Stomach (tissue), 9 donors: ENCODE measurements around the gene NDFIP2. TPM values are rescaled to one million over a fixed set of nuclear protein-coding genes. Genes with fewer than 3 reads are reported as not detected.

ENCODE experiments used
- DNase-seq, 2 donors: peaks; one replicate each; pipeline versions ENCODE4 v3.0.0 to v3.0.0-alpha.2; 2013 to 2019
- H3K27ac ChIP-seq, 5 donors: fragments of 200-600 bp in 4 of 5; sonication (generic) in 4 of 5; one replicate each; pipeline ENCODE4 v1.5.1; 2013 to 2019; ENCODE audit warnings: mild to moderate bottlenecking in 1 of 5, moderate library complexity in 1 of 5
- H3K27me3 ChIP-seq, 3 donors: fragments of 200-600 bp; sonication (generic); one replicate each; pipeline ENCODE4 v1.5.1; 2017 to 2019; ENCODE audit warnings: mixed run types in 1 of 3
- H3K36me3 ChIP-seq, 4 donors: fragments of 200-600 bp; sonication (generic); 1 replicate in 3 of 4; 2 replicates in 1 of 4; pipeline ENCODE4 v1.5.1; 2016 to 2019
- H3K4me1 ChIP-seq, 4 donors: fragments of 200-600 bp; sonication (generic); one replicate each; pipeline ENCODE4 v1.5.1; 2016 to 2019
- H3K4me3 ChIP-seq, 4 donors: fragments of 200-600 bp; sonication (generic) in 3 of 4; one replicate each; pipeline ENCODE4 v1.5.1; 2016 to 2019; ENCODE audit warnings: mild to moderate bottlenecking in 1 of 4
- H3K9me3 ChIP-seq, 4 donors: fragments of 200-600 bp; sonication (generic); one replicate each; pipeline ENCODE4 v1.5.1; 2016 to 2019
- EP300 ChIP-seq: sonication (generic); formaldehyde crosslinking; IDR thresholded peaks from one replicate; pipeline ENCODE4 v1.6.1; 2017; ENCODE audit warnings: antibody characterized with exemption
- POLR2A ChIP-seq, 4 donors: fragments of 450-650 bp; IDR thresholded peaks; one replicate each; pipeline ENCODE4 v1.6.1; 2016; ENCODE audit warnings: antibody characterized with exemption in 4 of 4, control low read depth in 2 of 4, mild to moderate bottlenecking in 1 of 4, moderate library complexity in 1 of 4
- POLR2AphosphoS5 ChIP-seq, 3 donors: sonication (generic); formaldehyde crosslinking; IDR thresholded peaks; one replicate each; pipeline ENCODE4 v1.6.1; 2016; ENCODE audit warnings: antibody characterized with exemption in 3 of 3
- WGBS, 5 donors: extraction: QIAGEN DNeasy Blood & Tissue Kit in 3 of 5; methylation state at CpG; one replicate each; pipeline versions ENCODE4 v1.1.5 to v1.1.7; 2013 to 2018; 5-methylcytosine and 5-hydroxymethylcytosine counted together
- intact Hi-C: fragments of 100-400 bp; cut with DNase I; formaldehyde crosslinking; loops from one replicate; pipeline ENCODE4 v1.15.1; 2023; ENCODE audit warnings: low total_unique reads
- polyA plus RNA-seq, 3 donors: library from polyadenylated mRNA; stranded (reverse); fragments of 200-250 nt; gene quantifications; one replicate each; pipeline ENCODE4 v1.2.3, GENCODE V29; 2013
- total RNA-seq, 5 donors: library from RNA; depleted of rRNA; stranded (reverse); fragments of >200 nt; gene quantifications; one replicate each; pipeline versions ENCODE4 v1.1.0 to v1.2.3, GENCODE V29; 2014 to 2016
- TF ChIP-seq, protein P1 (sequence below), 7 experiments: fragments of 450-650 bp in 4 of 7; fragments of 200-600 bp in 3 of 7; sonication (generic) in 3 of 7; IDR thresholded peaks; one replicate each; pipeline ENCODE4 v1.5.1; 2016 to 2019; ENCODE audit warnings: antibody characterized with exemption in 7 of 7, control low read depth in 2 of 7, mild to moderate bottlenecking in 1 of 7
- donor health status: healthy with polysubstance abuse.
- donor health status: Bipolar disorder and iron deficiency.
- donor health status: healthy.

Gene NDFIP2
- total and polyA plus RNA-seq, 8 donors: 2.9 to 56.5 (median 14.7) TPM

DNA sequence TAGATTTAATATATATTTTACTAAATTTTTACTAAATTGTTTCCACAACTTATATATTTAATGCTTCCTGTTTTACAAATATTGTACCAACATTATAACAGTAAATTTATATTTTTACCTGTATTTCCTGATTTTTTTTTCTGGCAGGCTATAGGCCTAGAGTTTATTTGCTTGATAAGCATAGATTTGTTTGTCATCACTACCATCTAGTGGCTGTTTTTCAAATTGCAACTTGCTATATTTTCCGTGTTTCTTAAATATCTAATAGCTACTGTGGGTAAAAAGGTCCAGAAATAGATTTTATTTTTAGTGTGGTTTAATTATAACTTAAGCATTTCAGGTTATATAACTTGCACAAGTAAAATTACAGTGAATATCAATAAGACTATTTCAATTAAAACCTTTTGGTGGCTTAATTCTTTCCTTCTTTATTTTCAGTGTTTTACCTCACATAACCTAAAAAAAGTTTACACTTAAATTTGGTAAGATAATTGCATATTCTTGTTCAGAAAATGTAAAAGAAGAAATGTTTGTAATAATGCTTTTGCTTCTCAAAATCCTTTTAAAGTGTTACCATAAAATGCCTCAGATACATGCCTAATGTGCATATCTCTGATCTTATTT lies 60.6 kb downstream of the NDFIP2 start:
- Histone ChIP-seq H3K4me1 (no peaks in the 10 kb centered on the region), H3K4me3 (no peak overlapping the region), H3K27me3 (no peaks in the 10 kb centered on the region), H3K27ac (no peak overlapping the region), H3K36me3 (peaks cover 0 to 16% (median 7%) of the 10 kb centered on the region in 4 donors), H3K9me3 (no peaks in the 10 kb centered on the region)
- peak in 1 of 2 donors; percentile 85 for DNase-seq
- intact Hi-C loops: no loop called here
- 0 to 2% (median 0%) methylated on average over 1 of the region's 1 CpG for WGBS, 5 donors
- TF ChIP-seq POLR2A (IDR thresholded peaks at IDR 0.05): no peak
- TF ChIP-seq, protein P1, sequence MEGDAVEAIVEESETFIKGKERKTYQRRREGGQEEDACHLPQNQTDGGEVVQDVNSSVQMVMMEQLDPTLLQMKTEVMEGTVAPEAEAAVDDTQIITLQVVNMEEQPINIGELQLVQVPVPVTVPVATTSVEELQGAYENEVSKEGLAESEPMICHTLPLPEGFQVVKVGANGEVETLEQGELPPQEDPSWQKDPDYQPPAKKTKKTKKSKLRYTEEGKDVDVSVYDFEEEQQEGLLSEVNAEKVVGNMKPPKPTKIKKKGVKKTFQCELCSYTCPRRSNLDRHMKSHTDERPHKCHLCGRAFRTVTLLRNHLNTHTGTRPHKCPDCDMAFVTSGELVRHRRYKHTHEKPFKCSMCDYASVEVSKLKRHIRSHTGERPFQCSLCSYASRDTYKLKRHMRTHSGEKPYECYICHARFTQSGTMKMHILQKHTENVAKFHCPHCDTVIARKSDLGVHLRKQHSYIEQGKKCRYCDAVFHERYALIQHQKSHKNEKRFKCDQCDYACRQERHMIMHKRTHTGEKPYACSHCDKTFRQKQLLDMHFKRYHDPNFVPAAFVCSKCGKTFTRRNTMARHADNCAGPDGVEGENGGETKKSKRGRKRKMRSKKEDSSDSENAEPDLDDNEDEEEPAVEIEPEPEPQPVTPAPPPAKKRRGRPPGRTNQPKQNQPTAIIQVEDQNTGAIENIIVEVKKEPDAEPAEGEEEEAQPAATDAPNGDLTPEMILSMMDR (IDR thresholded peaks at IDR 0.05): peak in 5 of 7 experiments; percentile 72 to 92 (median 83)

DNA sequence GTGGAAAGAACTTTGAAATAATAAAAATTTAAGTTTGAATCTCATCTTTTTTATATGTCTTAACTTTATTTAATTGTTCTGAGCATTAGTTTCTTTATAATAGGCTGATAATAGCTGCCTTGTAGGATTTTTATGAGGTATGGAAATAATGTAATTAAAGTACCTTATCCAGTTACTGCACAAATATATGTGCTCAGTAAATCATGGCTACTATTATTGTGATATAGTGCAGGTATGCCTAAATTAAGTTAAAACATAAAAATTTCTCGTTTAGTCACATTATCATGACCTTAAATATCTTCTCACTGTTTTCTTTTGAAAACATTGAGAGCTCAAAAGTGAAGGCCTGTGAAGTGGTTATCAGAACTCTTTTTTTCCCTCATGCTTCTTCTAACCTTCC lies 62.9 kb downstream of the NDFIP2 start:
- Histone ChIP-seq H3K4me1 (peaks cover 0 to 5% (median 2%) of the 10 kb centered on the region in 4 donors), H3K27me3 (no peaks in the 10 kb centered on the region), H3K4me3 (no peak overlapping the region), H3K27ac (no peak overlapping the region), H3K9me3 (no peaks in the 10 kb centered on the region), H3K36me3 (peaks cover 0 to 6% (median 0%) of the 10 kb centered on the region in 4 donors)
- intact Hi-C loops: no loop called here
- TF ChIP-seq EP300: no peak
- no peak for TF ChIP-seq POLR2A (IDR thresholded peaks at IDR 0.05)
- no peak for TF ChIP-seq POLR2AphosphoS5 (IDR thresholded peaks at IDR 0.05)
- TF ChIP-seq, protein P1 (IDR thresholded peaks at IDR 0.05): no peak
- no peak for DNase-seq
- WGBS, 5 donors: 61 to 74% (median 68%) methylated on average over 1 of the region's 1 CpG

DNA sequence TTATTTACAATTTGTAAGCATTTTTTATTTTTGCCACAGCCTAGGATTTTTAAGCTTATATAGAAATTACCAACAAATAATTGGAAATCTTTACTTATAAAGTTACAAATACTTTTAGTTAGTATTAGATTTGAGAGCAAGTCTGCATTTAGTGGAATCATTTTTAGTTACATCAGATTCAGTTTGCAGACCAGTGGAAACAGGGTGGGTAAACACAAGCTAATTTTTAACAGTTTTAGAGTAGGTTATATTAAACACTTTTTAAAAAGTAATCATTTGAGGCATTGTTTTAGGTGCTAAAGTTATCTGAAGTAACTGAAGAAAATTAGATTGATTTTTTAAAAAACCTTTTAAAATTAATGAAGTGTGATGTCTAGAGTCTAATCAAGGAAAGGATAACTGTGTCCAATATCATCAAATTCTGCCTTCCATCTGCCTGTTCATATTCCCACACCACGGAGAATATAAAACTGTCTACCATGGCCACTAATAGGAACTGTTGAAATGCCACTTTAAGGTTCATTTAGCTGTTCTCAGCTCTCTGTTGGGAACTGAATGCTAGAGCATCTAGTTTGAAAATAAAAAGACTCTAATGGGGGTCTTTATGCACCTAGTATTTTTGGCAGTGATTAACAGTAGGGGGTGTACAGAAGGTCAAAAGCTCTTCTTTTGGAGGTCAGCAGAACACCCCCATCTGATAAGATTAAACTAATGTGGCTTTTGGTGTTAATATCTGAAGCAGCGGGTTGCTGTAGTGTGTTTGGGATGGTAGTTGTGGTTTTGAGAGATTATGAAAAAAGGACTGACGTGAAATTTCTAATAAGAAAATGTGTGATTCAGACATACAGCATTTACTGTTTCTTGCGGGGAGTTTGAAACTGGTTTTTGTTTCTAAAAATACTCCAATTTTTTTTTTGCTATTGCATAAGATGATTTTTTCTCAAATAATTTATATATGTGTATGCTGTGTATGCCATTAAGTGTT lies 66.5 kb downstream of the NDFIP2 start:
- 69 to 83% (median 78%) methylated on average over 4 of the region's 4 CpGs for WGBS, 5 donors
- intact Hi-C loops: no loop called here
- Histone ChIP-seq H3K4me3 (no peak overlapping the region), H3K4me1 (peaks cover 0 to 14% (median 6%) of the 10 kb centered on the region in 4 donors), H3K27ac (no peak overlapping the region), H3K27me3 (no peaks in the 10 kb centered on the region), H3K9me3 (no peaks in the 10 kb centered on the region), H3K36me3 (peaks cover 0 to 6% (median 0%) of the 10 kb centered on the region in 4 donors)
- no peak for DNase-seq
- TF ChIP-seq POLR2AphosphoS5 (IDR thresholded peaks at IDR 0.05) (no peak), POLR2A (IDR thresholded peaks at IDR 0.05) (no peak), EP300 (no peak)
- TF ChIP-seq, protein P1 (IDR thresholded peaks at IDR 0.05): no peak

- intact Hi-C loops: no loop called here
- Histone ChIP-seq H3K4me3 (no peak overlapping the region), H3K9me3 (no peaks in the 10 kb centered on the region), H3K27me3 (no peaks in the 10 kb centered on the region), H3K4me1 (peaks cover 0 to 14% (median 6%) of the 10 kb centered on the region in 4 donors), H3K36me3 (no peaks in the 10 kb centered on the region), H3K27ac (no peak overlapping the region)
- DNase-seq: peak in 1 of 2 donors; percentile 31
- TF ChIP-seq POLR2AphosphoS5 (IDR thresholded peaks at IDR 0.05): no peak
- TF ChIP-seq, protein P1 (IDR thresholded peaks at IDR 0.05): no peak
- no peak for TF ChIP-seq POLR2A (IDR thresholded peaks at IDR 0.05)
- TF ChIP-seq EP300: no peak
Measured at GRCh38 chr13:79548902-79549301, 67.9 kb downstream of the NDFIP2 start.
